Cardiac fibroblast (primary cell): Measurements from ENCODE around the gene TRIM24.

Source experiments
- DNase-seq, 2 donors: peaks; one replicate each; pipeline versions ENCODE4 v3.0.0 to v3.0.0-alpha.2; 2010; ENCODE audit warnings: low read depth in 2 of 2
- H3K4me3 ChIP-seq, 2 donors: replicated peaks in 1 of 2; 1 replicate in 1 of 2; 2 replicates in 1 of 2; pipeline ENCODE4 v1.5.1; 2011; ENCODE audit warnings: low read depth in 2 of 2, low read length in 2 of 2, mild to moderate bottlenecking in 2 of 2, moderate library complexity in 1 of 2
- CTCF ChIP-seq: IDR thresholded peaks from one replicate; pipeline ENCODE4 v1.5.1; 2011; ENCODE audit warnings: low read depth, mild to moderate bottlenecking, low read length, inconsistent platforms

The TRIM24 gene

GRCh38 chr7:138618933-138619332 lies 158.9 kb downstream of the TRIM24 start:
- no peak overlapping the region for H3K4me3 ChIP-seq
- DNase-seq: no peak
- no peak for TF ChIP-seq CTCF

GRCh38 chr7:138622841-138623240 lies 162.8 kb downstream of the TRIM24 start:
- TF ChIP-seq CTCF: no peak
- no peak overlapping the region for H3K4me3 ChIP-seq
- no peak for DNase-seq

- H3K4me3 ChIP-seq: no peak overlapping the region
- no peak for DNase-seq
- TF ChIP-seq CTCF: no peak
Measured at GRCh38 chr7:138625084-138625848, 165.2 kb downstream of the TRIM24 start.

GRCh38 chr7:138625849-138626230 lies 165.8 kb downstream of the TRIM24 start:
- no peak for TF ChIP-seq CTCF
- DNase-seq: no peak
- H3K4me3 ChIP-seq: no peak overlapping the region

- DNase-seq: no peak
- TF ChIP-seq CTCF: no peak
- no peak overlapping the region for H3K4me3 ChIP-seq
Measured at GRCh38 chr7:138626846-138627245, 166.8 kb downstream of the TRIM24 start.

GRCh38 chr7:138627361-138627760 lies 167.3 kb downstream of the TRIM24 start:
- no peak for DNase-seq
- H3K4me3 ChIP-seq: no peak overlapping the region
- no peak for TF ChIP-seq CTCF
